Loucy (cell line): Measurements from ENCODE around the gene FN3KRP.

Experiments
- EZH2phosphoT487 ChIP-seq: fragments of 200-600 bp; IDR thresholded peaks from 2 replicates; pipeline ENCODE4 v1.6.1; 2018; ENCODE audit warnings: antibody characterized with exemption, mild to moderate bottlenecking, moderate library complexity, borderline replicate concordance
- TF ChIP-seq, protein P1 (sequence below): fragments of 200-600 bp; sonication (generic); conservative IDR thresholded peaks from 2 replicates; pipeline ENCODE4 v1.5.1; 2014; ENCODE audit warnings: mild to moderate bottlenecking, antibody characterized with exemption, low read length

GRCh38 chr17:82769041-82769440 lies 52.5 kb downstream of the FN3KRP start:
- TF ChIP-seq, protein P1, sequence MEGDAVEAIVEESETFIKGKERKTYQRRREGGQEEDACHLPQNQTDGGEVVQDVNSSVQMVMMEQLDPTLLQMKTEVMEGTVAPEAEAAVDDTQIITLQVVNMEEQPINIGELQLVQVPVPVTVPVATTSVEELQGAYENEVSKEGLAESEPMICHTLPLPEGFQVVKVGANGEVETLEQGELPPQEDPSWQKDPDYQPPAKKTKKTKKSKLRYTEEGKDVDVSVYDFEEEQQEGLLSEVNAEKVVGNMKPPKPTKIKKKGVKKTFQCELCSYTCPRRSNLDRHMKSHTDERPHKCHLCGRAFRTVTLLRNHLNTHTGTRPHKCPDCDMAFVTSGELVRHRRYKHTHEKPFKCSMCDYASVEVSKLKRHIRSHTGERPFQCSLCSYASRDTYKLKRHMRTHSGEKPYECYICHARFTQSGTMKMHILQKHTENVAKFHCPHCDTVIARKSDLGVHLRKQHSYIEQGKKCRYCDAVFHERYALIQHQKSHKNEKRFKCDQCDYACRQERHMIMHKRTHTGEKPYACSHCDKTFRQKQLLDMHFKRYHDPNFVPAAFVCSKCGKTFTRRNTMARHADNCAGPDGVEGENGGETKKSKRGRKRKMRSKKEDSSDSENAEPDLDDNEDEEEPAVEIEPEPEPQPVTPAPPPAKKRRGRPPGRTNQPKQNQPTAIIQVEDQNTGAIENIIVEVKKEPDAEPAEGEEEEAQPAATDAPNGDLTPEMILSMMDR = no peak
- no peak for TF ChIP-seq EZH2phosphoT487
